HEK293 (cell line): ENCODE measurements around the gene DUSP6.

Source experiments
- CTCF ChIA-PET: fragments of 350-600 bp; formaldehyde crosslinking; extraction: SDS; loops from one replicate; lab custom pipeline; 2021; ENCODE audit warnings: antibody characterized with exemption; lab: Yijun Ruan, JAX
- POLR2A ChIA-PET: fragments of 300-600 bp; formaldehyde crosslinking; extraction: SDS; loops from one replicate; lab custom pipeline; 2020; ENCODE audit warnings: antibody characterized with exemption, inconsistent platforms; lab: Yijun Ruan, JAX
- H3K27ac ChIP-seq: fragments of 200-500 bp; sonication (Bioruptor generic); 2 replicates; pipeline ENCODE4 v1.5.1; 2014; ENCODE audit warnings: low read depth, low read length, control low read depth, inconsistent platforms; ENCODE audit errors: extremely low read depth
- H3K36me3 ChIP-seq, 2 experiments: fragments of 200-500 bp in 1 of 2; sonication (Bioruptor generic) in 1 of 2; 1 replicate in 1 of 2; 2 replicates in 1 of 2; pipeline ENCODE4 v1.5.1; 2014 to 2017; ENCODE audit warnings: inconsistent platforms in 2 of 2, low read length in 2 of 2; ENCODE audit not compliant: control insufficient read depth in 2 of 2, insufficient read depth in 1 of 2
- H3K4me1 ChIP-seq: fragments of 200-500 bp; sonication (Bioruptor generic); 2 replicates; pipeline ENCODE4 v1.5.1; 2014; ENCODE audit warnings: mild to moderate bottlenecking, low read length, inconsistent platforms; ENCODE audit not compliant: control insufficient read depth, insufficient read depth
- H3K4me3 ChIP-seq: 2 replicates; pipeline ENCODE4 v1.5.1; 2011; ENCODE audit warnings: low read depth, mild to moderate bottlenecking, control low read depth, low read length, moderate library complexity
- H3K9me3 ChIP-seq: fragments of 200-500 bp; sonication (Bioruptor generic); 2 replicates; pipeline ENCODE4 v1.5.1; 2014; ENCODE audit warnings: low read depth, low read length, inconsistent platforms; ENCODE audit not compliant: control insufficient read depth, insufficient read depth
- HOXC10 ChIP-seq: sonication (generic); formaldehyde crosslinking; IDR thresholded peaks from 2 replicates; pipeline ENCODE4 v1.8.1; 2023; ENCODE audit warnings: mild to moderate bottlenecking, missing genetic modification reagents
- KLF16 ChIP-seq: fragments of 450-650 bp; formaldehyde crosslinking; IDR thresholded peaks from 2 replicates; pipeline ENCODE4 v1.5.1; 2017; ENCODE audit warnings: missing biosample characterization, missing genetic modification characterization
- PRDM4 ChIP-seq: fragments of 450-650 bp; formaldehyde crosslinking; IDR thresholded peaks from 2 replicates; pipeline ENCODE4 v1.5.1; 2017; ENCODE audit warnings: missing biosample characterization, missing genetic modification characterization
- SP2 ChIP-seq: fragments of 450-650 bp; formaldehyde crosslinking; IDR thresholded peaks from 2 replicates; pipeline ENCODE4 v1.5.1; 2016; ENCODE audit warnings: missing biosample characterization, missing genetic modification characterization
- ZEB2 ChIP-seq: fragments of 450-650 bp; formaldehyde crosslinking; IDR thresholded peaks from 2 replicates; pipeline ENCODE4 v1.5.1; 2016; ENCODE audit warnings: missing biosample characterization, missing genetic modification characterization
- ZFP41 ChIP-seq: fragments of 450-650 bp; formaldehyde crosslinking; IDR thresholded peaks from 2 replicates; pipeline ENCODE4 v1.5.1; 2016; ENCODE audit warnings: missing biosample characterization, missing genetic modification characterization, borderline replicate concordance
- ZNF140 ChIP-seq: fragments of 450-650 bp; formaldehyde crosslinking; IDR thresholded peaks from 2 replicates; pipeline ENCODE4 v1.5.1; 2016; ENCODE audit warnings: missing biosample characterization, missing genetic modification characterization
- ZNF148 ChIP-seq: fragments of 450-650 bp; formaldehyde crosslinking; IDR thresholded peaks from 2 replicates; pipeline ENCODE4 v1.5.0; 2017; ENCODE audit warnings: missing biosample characterization, missing genetic modification characterization, borderline replicate concordance
- ZNF155 ChIP-seq: fragments of 450-650 bp; formaldehyde crosslinking; IDR thresholded peaks from 2 replicates; pipeline ENCODE4 v1.5.1; 2016; ENCODE audit warnings: missing biosample characterization, missing genetic modification characterization
- ZNF280D ChIP-seq: fragments of 450-650 bp; formaldehyde crosslinking; IDR thresholded peaks from 2 replicates; pipeline ENCODE4 v1.5.1; 2016; ENCODE audit warnings: missing biosample characterization, missing genetic modification characterization
- ZNF302 ChIP-seq: fragments of 450-650 bp; formaldehyde crosslinking; IDR thresholded peaks from 2 replicates; pipeline ENCODE4 v1.5.1; 2016; ENCODE audit warnings: missing biosample characterization, missing genetic modification characterization, low read depth
- ZNF398 ChIP-seq: fragments of 450-650 bp; formaldehyde crosslinking; IDR thresholded peaks from 2 replicates; pipeline ENCODE4 v1.5.1; 2017; ENCODE audit warnings: missing biosample characterization, missing genetic modification characterization
- ZNF426 ChIP-seq: fragments of 450-650 bp; formaldehyde crosslinking; IDR thresholded peaks from 2 replicates; pipeline ENCODE4 v1.5.1; 2017; ENCODE audit warnings: missing biosample characterization, missing genetic modification characterization, mild to moderate bottlenecking, inconsistent platforms, moderate library complexity
- ZNF48 ChIP-seq: fragments of 450-650 bp; formaldehyde crosslinking; IDR thresholded peaks from 2 replicates; pipeline ENCODE4 v1.5.1; 2016; ENCODE audit warnings: missing biosample characterization, missing genetic modification characterization
- ZNF488 ChIP-seq: fragments of 450-650 bp; formaldehyde crosslinking; IDR thresholded peaks from 2 replicates; pipeline ENCODE4 v1.5.1; 2016; ENCODE audit warnings: missing biosample characterization, missing genetic modification characterization
- ZNF548 ChIP-seq: fragments of 450-650 bp; formaldehyde crosslinking; IDR thresholded peaks from 2 replicates; pipeline ENCODE4 v1.5.1; 2016; ENCODE audit warnings: missing biosample characterization, missing genetic modification characterization
- ZNF580 ChIP-seq: fragments of 450-650 bp; formaldehyde crosslinking; IDR thresholded peaks from 2 replicates; pipeline ENCODE4 v1.5.1; 2016; ENCODE audit warnings: missing biosample characterization, missing genetic modification characterization
- ZNF623 ChIP-seq: fragments of 450-650 bp; formaldehyde crosslinking; IDR thresholded peaks from 2 replicates; pipeline ENCODE4 v1.5.1; 2016; ENCODE audit warnings: missing biosample characterization, missing genetic modification characterization
- ZXDB ChIP-seq: fragments of 450-650 bp; formaldehyde crosslinking; IDR thresholded peaks from 2 replicates; pipeline ENCODE4 v1.5.1; 2016; ENCODE audit warnings: missing biosample characterization, missing genetic modification characterization

Gene DUSP6

GRCh38 chr12:89373763-89374572, 21.7 kb upstream of the DUSP6 start:
- H3K4me3 ChIP-seq, result no peak overlapping the region
- ChIA-PET POLR2A (interaction anchor here (0.6 kb wide), 1 partner anchor 14 kb away, joined by 4 read pairs; no protein-coding TSS in a partner anchor), CTCF (interaction anchor here (1.8 kb wide), 1 partner anchor 356 kb away, joined by 4 read pairs; no protein-coding TSS in a partner anchor)
- peaks cover 10% of the 10 kb centered on the region; the same call in 1 of the 2 replicates for H3K4me1 ChIP-seq
- no peak overlapping the region; the same call in 1 of the 2 replicates for H3K27ac ChIP-seq
- no peaks in the 10 kb centered on the region for H3K9me3 ChIP-seq
- no peaks in the 10 kb centered on the region for H3K36me3 ChIP-seq
- TF ChIP-seq ZNF148 (tag by site-specific recombination) (no peak), SP2 (tag by site-specific recombination) (no peak), ZNF548 (tag by site-specific recombination) (no peak), ZNF426 (no peak), PRDM4 (tag by site-specific recombination) (peak; percentile 54), ZNF623 (tag by site-specific recombination) (no peak), ZNF280D (tag by site-specific recombination) (no peak), ZNF48 (tag by site-specific recombination) (no peak), ZFP41 (tag by site-specific recombination) (no peak), ZNF488 (tag by site-specific recombination) (no peak), ZNF302 (tag by site-specific recombination) (no peak), ZNF398 (tag by site-specific recombination) (no peak), KLF16 (tag by site-specific recombination) (no peak), ZNF140 (tag by site-specific recombination) (no peak), ZNF155 (tag by site-specific recombination) (no peak), ZNF580 (no peak), ZEB2 (tag by site-specific recombination) (no peak), HOXC10 (no peak), ZXDB (tag by site-specific recombination) (0 out of 2 replicates have a peak, but pooled peaks have one; percentile 28)
